K562 (cell line): ENCODE data around the gene GPR78.

ENCODE experiments used
- MTA3 ChIP-seq: fragments of 450-650 bp; formaldehyde crosslinking; IDR thresholded peaks from 2 replicates; pipeline ENCODE4 v1.6.1; 2017; ENCODE audit warnings: mild to moderate bottlenecking, borderline replicate concordance
- MXD1 ChIP-seq: fragments of 250-450 bp; sonication (Bioruptor Pico); IDR thresholded peaks from 2 replicates; pipeline ENCODE4 v1.8.0; 2021; ENCODE audit warnings: borderline replicate concordance, mild to moderate bottlenecking, moderate library complexity; ENCODE audit not compliant: poor library complexity, severe bottlenecking
- REST ChIP-seq, 2 experiments: fragments of 450-650 bp; formaldehyde crosslinking in 1 of 2; IDR thresholded peaks; 2 replicates each; pipeline versions ENCODE4 v1.4.0 to v1.6.1; 2014 to 2020; ENCODE audit warnings: mild to moderate bottlenecking in 2 of 2, borderline replicate concordance in 1 of 2, low read depth in 1 of 2

GRCh38 chr4:8556341-8557150 is 23.6 kb upstream of the GPR78 start:
- TF ChIP-seq MXD1 (CRISPR knock-in tag): no peak
- TF ChIP-seq REST (IDR thresholded peaks at IDR 0.05; ENCODE audit: borderline replicate concordance): no peak
- no peak for TF ChIP-seq REST (CRISPR knock-in tag; IDR thresholded peaks at IDR 0.05; ENCODE audit: low read depth)
- no peak for TF ChIP-seq MTA3
